HG03025 (cell line): ENCODE data around the gene NFKBIB.
A peak's percentile ranks its signal among the peaks of the same experiment; 100 is the strongest.
"Not testable (repeated sequence)": the region's sequence is repeated elsewhere in the genome, so short reads cannot be mapped to it uniquely, and the experiment has no call there.

Source experiments
- ATAC-seq: cut with Tn5 transposase; IDR thresholded peaks from one replicate; pipeline ENCODE4 v1.9.1; 2021; ENCODE audit warnings: mild to moderate bottlenecking, moderate library complexity; ENCODE audit not compliant: unreplicated experiment, low FRiP score

Gene NFKBIB

GRCh38 chr19:38922482-38922881, 22.7 kb downstream of the NFKBIB start:
- ATAC-seq: no peak

- no peak for ATAC-seq
These were observed 24.6 kb downstream of the NFKBIB start for GRCh38 chr19:38924388-38924787.

DNA sequence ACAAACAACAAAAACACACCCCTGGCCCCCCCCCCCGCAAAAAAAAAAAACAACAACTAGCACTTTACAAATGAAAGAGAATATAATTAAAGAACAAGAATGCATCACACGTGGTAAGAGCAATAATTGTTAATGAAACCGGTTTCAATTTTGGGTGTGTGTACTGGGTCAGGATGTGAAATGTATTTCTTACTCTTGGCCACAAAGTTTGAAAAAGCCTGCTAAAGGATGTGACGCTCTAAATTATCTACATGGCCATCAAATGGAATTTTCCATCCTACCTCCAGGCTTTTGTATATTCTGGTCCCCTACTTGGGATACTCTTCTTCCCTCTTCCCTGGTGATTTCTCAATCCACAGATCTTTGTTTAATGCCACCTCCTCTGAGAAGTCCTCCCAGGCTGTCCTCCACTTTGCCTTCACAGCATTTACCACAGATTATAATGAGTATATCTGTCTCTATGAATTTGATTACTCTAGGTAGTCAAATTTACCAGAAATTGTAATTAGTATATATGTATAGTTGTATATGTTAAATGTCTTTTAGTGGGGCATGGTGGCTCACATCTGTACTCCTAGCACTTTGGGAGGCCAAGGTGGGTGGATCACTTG, 28.7 kb downstream of the NFKBIB start:
- ATAC-seq: no peak

- peak; percentile 67 for ATAC-seq
These were observed 30.4 kb downstream of the NFKBIB start, which contains the start of gene SARS2 for GRCh38 chr19:38929929-38930775. SARS2 (minus strand) TSS chr19:38930763; CDS start chr19:38930736, 27 bp downstream.

- ATAC-seq: peak; percentile 90
These were observed 31.2 kb downstream of the NFKBIB start, which contains the start of gene MRPS12 for GRCh38 chr19:38930776-38931520. MRPS12 (plus strand) TSS chr19:38930944; CDS start chr19:38931295, 351 bp downstream.

GRCh38 chr19:38931521-38931793, 31.7 kb downstream of the NFKBIB start:
- ATAC-seq: no peak

DNA sequence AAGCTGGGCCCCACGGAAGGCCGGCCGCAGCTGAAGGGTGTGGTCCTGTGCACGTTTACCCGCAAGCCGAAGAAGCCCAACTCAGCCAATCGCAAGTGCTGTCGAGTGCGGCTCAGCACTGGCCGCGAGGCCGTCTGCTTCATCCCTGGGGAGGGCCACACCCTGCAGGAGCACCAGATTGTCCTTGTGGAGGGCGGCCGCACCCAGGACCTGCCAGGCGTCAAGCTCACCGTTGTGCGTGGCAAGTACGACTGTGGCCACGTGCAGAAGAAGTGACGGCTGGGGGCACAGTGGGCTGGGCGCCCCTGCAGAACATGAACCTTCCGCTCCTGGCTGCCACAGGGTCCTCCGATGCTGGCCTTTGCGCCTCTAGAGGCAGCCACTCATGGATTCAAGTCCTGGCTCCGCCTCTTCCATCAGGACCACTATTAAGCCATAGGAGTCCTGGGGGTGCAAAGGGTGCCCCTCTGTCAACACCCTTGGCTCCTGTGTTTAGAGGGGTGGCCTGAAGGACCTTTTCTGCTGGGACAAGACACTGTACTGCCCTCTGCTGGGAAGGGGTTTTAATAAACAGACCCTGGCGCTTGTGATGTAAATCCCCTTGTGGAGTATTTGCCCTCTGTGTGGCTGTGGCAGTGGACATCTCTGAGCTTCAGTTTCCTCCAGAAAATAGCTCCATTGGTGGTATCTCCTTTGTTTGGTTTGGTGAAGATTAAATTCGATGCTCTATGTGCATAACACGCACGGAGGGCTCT, 32.8 kb downstream of the NFKBIB start:
- ATAC-seq: no peak

DNA sequence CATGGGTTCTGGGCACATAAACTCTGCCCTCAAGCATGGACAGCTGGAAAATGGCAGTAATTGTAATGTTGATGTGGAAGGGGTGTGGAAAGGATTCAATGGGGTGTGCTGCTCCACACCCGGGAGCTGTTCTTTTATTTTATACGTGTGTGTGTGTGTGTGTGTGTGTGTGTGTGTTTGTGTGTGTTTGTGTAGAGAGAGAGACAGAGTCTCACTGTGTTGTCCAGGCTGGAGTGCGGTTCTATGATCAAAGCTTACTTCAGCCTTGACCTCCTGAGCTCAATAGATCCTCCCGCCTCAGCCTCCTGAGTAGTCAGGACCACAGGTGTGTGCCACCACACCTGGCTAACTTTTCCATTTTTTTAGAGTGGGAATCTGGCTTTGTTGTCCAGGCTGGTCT, 33.8 kb downstream of the NFKBIB start:
- no peak for ATAC-seq

- ATAC-seq: no peak
These were observed 40.2 kb downstream of the NFKBIB start for GRCh38 chr19:38939957-38940356.

DNA sequence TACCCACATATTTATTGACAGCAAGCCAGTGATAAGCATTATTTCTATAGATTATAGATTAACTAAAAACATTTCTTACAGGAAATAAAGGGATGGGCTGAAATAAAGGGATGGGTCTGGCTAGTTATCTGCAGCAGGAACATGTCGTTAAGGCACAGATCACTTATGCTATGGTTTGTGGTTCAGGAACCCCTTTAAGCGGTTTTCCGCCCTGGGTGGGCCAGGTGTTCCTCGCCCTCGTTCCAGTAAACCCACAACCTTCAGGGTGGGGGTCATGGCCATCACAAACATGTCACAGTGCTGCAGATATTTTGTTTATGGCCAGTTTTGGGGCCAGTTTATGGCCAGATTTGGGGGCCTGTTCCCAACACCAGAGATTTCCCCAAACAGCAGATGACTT, 41.7 kb downstream of the NFKBIB start:
- not testable (repeated sequence) for ATAC-seq

DNA sequence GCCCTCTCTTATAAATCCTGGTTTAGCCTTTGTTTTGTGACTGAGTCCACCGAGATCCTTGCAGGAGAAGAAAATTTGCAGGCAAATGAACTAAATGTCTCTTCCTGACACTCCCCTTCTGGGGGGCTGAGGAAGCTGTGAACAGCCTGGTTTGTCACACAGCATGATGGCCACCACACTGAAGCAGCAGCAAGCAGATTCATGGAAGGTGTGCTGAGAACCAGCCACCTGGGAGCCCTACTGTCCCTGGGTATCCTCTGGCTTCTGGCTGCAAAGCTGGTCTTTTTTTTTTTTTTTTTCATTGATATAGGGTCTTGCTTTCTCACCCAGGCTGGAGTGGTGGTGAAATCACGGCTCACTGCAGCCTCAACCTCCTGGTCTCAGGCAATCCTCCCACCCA, 42.2 kb downstream of the NFKBIB start:
- ATAC-seq: no peak

- no peak for ATAC-seq
These were observed 42.9 kb downstream of the NFKBIB start for GRCh38 chr19:38942471-38943181.

- no peak for ATAC-seq
These were observed 45.3 kb downstream of the NFKBIB start for GRCh38 chr19:38944981-38945506.

DNA sequence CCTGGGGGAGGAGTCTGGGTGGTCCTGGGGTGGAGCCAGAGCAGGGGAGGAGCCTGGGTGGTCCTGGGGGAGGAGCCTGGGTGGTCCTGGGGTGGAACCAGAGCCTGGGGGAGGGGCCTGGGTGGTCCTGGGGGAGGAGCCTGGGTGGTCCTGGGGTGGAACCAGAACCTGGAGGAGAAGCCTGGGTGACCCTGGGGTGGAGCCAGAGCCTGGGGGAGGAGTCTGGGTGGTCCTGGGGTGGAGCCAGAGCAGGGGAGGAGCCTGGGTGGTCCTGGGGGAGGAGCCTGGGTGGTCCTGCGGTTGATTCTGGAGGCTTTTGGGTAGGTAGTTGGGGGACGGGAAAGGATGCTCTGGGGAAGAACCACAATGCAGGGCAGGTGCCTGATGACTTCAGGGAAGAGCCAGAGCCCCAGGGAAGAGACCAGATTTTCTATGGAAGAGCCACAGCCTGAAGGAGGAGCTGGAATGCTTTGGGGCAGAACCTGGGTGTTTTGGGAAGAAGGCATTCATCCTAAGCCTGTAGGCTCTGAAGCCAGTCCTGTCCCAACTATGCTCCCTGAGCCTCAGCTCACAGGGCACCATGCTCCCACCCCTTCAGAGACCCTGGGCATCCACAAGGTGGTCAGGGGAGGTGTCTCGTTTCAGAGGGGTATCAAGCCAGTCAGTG, 45.9 kb downstream of the NFKBIB start:
- no peak for ATAC-seq

DNA sequence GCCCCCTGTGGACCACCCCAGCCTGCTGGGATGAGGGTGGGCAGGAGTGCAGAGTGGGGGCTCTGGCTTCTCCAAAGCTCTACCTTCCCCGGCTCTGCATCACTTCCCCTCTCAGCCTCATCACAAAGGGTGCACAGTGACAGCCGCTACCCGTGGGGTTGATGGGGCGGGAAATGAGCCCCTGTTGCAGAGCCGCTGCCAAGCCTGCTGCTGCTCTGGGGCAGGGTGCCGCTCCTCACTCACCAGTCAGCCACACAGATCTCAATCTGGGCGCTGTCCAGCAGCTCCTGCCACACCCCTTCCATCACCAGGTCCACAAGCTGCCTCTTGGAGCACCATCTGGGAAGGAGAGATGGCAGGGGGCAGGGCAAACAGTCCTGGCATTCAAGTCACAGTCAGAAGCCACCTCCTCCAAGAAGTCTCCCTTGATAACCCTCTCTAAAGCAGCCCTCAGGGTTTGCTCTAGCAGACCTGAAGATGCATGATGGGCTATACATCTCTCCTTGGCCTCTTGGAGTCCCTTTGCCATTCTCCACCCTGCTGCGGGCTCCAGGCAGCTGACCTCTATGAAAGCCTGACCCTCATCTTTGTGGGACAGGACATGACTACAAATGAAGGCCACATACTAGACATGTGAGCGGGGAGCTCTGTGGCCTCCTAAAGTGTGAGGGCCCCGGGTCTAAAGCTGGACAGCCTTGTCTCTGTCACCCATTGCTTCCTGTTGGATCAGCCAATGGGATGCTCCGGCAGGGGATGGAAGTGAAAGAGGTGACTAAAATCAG, 46.7 kb downstream of the NFKBIB start:
- no peak for ATAC-seq

- ATAC-seq: no peak
These were observed 50.0 kb downstream of the NFKBIB start for GRCh38 chr19:38949580-38950367.

- ATAC-seq: no peak
These were observed 51.4 kb downstream of the NFKBIB start for GRCh38 chr19:38951187-38951586.
